ENCODE measurements around the gene MLN. TPM values are rescaled to one million over a fixed set of nuclear protein-coding genes. Genes with fewer than 3 reads are reported as not detected.

MLN gene
- total RNA-seq, 4 donors from 2014 or later = not detected

Other genes with a start within 250 kb of the MLN start
- 1 to 10 TPM; 2.3 to 8.5 (median 4.6) TPM for gene BAK1, start 223.7 kb downstream of the MLN start, total RNA-seq
- gene ITPR3, start 182.7 kb downstream of the MLN start, total RNA-seq = 100 to 1,000 TPM in 2 of 4 donors, 10 to 100 TPM in 2; 77.8 to 145 (median 105) TPM
- 10 to 100 TPM; 21.1 to 74.7 (median 32.7) TPM for gene UQCC2, start 92.3 kb downstream of the MLN start, total RNA-seq
- gene IP6K3, start 57.1 kb downstream of the MLN start, total RNA-seq = 10 to 100 TPM in 3 of 4 donors, 1 to 10 TPM in 1; 7.9 to 20.5 (median 17.1) TPM
- 10 to 100 TPM; 50.0 to 76.6 (median 64.6) TPM for gene LEMD2, start 14.9 kb downstream of the MLN start, total RNA-seq

Measured in thyroid gland (tissue), 4 donors.